GM19238 (cell line): ENCODE data around the gene LRRTM4.

Experiments
- DNase-seq: peaks from one replicate; pipeline ENCODE4 v3.0.0; 2011; ENCODE audit warnings: low spot score; ENCODE audit not compliant: insufficient read length

Gene LRRTM4

GRCh38 chr2:77325395-77325794 is 196.8 kb downstream of the LRRTM4 start:
- DNase-seq: no peak

DNA sequence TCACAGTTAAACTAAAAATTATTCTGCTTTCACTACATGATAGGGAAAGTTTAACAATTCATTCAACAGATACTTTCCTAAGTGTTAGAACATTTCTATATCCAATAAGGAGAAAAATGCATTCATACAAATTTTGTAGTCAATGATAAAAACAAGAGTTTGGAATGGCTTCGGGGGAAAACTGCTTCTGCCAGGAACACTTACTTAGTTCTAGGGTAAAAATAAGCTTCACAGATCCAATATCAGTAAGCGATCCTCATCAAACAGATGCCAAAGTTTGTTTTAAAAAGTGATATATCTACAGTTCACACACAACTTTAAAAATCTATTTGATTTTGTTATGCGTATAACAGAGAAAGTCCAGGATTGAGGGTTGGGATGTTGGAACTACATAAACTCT is 199.7 kb downstream of the LRRTM4 start:
- DNase-seq: no peak

- DNase-seq: no peak
Observed at GRCh38 chr2:77314721-77315120, 207.5 kb downstream of the LRRTM4 start.

- DNase-seq: no peak
Observed at GRCh38 chr2:77310416-77310815, 211.8 kb downstream of the LRRTM4 start.

GRCh38 chr2:77309725-77310124 is 212.5 kb downstream of the LRRTM4 start:
- no peak for DNase-seq

GRCh38 chr2:77301441-77301840 is 220.7 kb downstream of the LRRTM4 start:
- DNase-seq: no peak

- DNase-seq: no peak
Observed at GRCh38 chr2:77296791-77297190, 225.4 kb downstream of the LRRTM4 start.

GRCh38 chr2:77294474-77294873 is 227.7 kb downstream of the LRRTM4 start:
- no peak for DNase-seq

DNA sequence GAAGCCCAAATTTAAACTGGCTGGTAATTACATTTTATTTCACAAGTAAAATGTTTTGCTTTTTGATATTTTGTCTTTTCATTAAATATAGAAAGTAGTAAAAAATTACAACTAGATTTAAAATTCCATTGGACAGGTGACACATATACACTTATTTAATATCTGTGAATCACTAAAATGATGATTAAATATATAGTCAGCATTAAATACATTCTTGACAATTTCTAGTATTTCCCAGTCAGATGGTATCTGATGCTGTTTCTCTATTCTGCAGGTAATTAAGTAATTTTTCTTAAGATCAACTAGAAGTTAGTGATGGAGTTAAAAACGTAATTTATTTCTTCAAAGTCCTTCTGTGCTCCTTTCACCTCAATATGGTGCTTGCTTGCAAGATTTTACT is 237.8 kb downstream of the LRRTM4 start:
- DNase-seq: no peak

- DNase-seq: no peak
Observed at GRCh38 chr2:77271262-77271661, 250.9 kb downstream of the LRRTM4 start.

DNA sequence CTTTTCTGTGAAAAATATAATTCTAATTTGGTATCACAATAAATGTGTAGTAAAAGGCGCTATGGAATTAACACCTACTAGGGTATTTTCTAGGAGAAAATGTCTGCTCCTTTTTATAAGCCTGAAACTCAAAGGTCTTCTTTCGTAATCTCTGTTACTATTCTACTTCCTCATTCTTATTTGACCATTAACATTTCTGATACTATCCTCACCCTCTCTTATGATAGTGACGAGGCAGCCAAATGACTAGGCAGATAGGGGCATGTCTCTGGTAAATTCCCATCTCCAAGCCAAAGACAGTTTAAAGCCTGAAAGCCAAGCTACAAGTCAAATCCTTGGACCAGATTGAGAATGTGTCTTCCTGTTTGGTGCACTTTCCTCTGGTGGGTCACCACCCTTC is 251.7 kb downstream of the LRRTM4 start:
- no peak for DNase-seq

DNA sequence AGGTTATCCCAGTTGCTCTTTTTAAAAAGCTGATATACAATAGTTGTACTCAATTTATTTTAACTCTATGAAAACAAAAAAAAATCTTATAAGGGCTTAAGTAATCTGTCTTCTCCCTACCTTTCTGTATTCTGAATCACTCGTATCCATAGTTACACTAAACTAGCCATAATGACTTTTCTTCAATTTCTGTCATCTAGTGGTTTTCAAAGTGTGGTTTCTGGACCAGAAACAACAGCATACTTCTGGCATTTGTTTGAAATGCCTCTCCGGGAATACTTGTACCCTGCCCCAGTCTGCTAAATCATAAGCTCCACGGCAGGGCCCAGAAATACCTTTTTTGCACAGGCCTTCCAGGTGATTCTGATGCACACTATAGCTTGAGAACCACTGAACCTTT is 253.6 kb downstream of the LRRTM4 start:
- DNase-seq: no peak

DNA sequence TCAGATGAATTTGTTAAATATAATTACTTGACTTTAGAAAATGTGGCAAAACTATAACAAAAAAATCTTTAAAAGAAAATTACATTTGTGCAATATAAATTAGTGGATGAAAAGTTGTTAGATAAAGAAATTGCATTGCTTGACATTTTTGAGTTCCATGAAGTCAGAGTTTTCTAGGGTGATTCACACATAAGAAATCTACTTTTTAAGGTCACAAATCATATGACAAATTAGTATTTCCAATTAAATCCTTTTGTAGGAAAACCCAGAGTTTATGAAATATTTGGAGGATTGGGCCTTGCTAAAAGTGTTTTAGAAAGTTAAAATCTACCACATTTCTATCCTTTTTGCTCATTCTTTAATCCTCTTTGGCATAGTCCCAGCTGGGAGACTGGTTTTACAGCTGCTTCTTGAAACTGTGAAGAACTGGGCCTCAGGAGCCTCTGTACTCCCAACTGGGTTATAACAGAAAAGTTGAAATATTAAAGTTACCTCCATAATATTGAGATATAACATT is 289.2 kb downstream of the LRRTM4 start:
- DNase-seq: no peak

GRCh38 chr2:77228391-77228790 is 293.8 kb downstream of the LRRTM4 start:
- no peak for DNase-seq

GRCh38 chr2:77210725-77211124 is 311.5 kb downstream of the LRRTM4 start:
- DNase-seq: no peak

DNA sequence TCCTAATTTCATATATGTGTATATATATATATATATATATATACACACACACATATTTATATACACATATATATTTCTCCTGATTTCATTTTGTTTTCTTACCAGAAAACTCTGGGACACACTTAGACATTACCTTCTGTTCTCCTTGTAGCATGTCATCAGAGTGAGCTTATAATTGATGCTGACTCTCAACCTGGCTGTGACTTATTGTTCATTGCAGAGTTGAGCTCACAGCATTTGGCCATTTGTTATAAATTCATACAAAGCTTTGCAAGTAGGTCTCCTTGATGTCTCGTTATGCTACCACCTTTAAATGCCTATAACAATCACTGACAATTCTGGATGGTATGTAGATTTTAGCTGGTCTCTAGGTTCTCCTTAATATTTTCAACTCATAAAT is 314.8 kb downstream of the LRRTM4 start:
- no peak for DNase-seq

- no peak for DNase-seq
Observed at GRCh38 chr2:77201755-77202154, 320.4 kb downstream of the LRRTM4 start.

DNA sequence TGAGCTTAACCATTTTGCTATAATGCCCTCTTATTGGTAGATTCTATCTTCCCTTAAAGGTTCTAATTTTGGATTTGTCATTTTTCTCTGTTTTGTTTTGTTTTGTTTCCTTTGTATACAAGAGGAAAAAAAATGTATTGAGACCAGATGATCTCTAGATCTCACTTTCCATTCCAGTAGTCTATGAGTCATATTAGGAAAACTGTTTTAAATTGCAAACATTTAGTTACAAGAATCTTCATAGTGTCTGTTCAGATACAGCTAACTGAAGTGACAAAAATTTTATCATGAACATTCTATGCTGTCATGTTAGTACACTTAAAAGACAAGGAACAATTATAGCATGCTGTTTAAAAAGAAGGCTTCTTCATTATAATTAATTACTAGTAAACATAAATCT is 322.8 kb downstream of the LRRTM4 start:
- no peak for DNase-seq

DNA sequence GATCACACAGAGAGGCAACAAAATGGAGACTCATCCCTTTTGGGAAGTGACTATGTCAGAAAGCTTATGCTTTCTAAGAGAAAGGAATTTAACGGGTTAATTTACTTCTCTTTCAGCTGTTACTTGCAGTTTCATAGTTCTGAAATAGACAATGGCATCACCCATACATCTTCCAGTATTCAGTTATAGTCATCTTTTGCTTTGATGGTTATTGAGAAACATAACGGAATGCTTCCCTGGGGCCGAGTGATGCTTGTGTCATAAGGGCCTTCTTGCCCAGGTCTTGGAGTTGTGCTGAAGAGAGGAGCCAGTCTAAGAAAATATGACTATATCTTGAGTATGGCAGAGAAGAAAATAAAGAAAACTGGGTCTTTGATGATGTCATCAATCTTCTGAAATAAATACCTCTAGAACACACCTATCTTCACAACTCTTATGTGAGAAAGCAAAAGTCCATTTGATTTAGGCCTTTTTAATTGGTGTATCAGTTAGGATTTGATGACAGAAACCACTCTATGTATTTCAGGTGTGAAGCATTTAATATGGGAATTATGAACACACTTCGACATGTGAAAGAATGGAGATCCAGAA is 328.2 kb downstream of the LRRTM4 start:
- DNase-seq: no peak

- DNase-seq: no peak
Observed at GRCh38 chr2:77192811-77193289, 329.3 kb downstream of the LRRTM4 start.

DNA sequence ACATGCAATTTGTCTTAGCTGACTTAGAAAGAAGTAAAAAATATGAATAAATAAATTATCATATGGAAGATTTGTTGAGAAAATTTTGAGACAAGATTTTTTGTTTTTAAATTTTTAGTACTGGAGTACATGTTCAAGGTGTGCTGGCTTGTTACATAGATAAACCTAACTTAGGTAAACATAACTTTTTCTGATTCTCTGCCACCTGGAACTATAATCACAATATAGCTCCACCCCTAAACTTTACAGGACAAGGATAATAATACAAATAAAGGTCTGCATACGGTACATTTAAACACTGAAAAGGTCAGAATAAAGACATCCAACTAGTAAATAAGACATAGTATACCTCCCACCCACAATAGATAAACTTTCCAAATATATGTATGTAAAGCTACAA is 330.5 kb downstream of the LRRTM4 start:
- DNase-seq: no peak

GRCh38 chr2:77190721-77191346 is 331.3 kb downstream of the LRRTM4 start:
- no peak for DNase-seq

GRCh38 chr2:77185052-77185451 is 337.1 kb downstream of the LRRTM4 start:
- DNase-seq: no peak
